SK-N-SH (cell line): ENCODE data around the gene AXIN2. TPM values are rescaled to one million over a fixed set of nuclear protein-coding genes. Genes with fewer than 3 reads are reported as not detected.

ENCODE experiments used
- CTCF ChIA-PET: fragments of 300-600, 350-600 bp; formaldehyde crosslinking; extraction: SDS; loops from one replicate; lab custom pipeline; 2021; lab: Yijun Ruan, JAX
- POLR2A ChIA-PET: fragments of 350-600 bp; sonication (Branson Sonifier 250); formaldehyde crosslinking; extraction: SDS; loops from one replicate; lab custom pipeline; 2020; ENCODE audit warnings: antibody characterized with exemption, inconsistent platforms; lab: Yijun Ruan, JAX
- DNase-seq: peaks from one replicate; pipeline ENCODE4 v3.0.0; 2012
- H2AFZ ChIP-seq: fragments of 200-600 bp; sonication (generic); 2 replicates; pipeline ENCODE4 v1.8.1; 2016; ENCODE audit warnings: antibody characterized with exemption, mild to moderate bottlenecking, low read depth
- H3F3A ChIP-seq: fragments of 200-600 bp; sonication (generic); replicated peaks from 2 replicates; pipeline ENCODE3; 2016; ENCODE audit warnings: antibody characterized with exemption, mild to moderate bottlenecking; ENCODE audit not compliant: insufficient read depth
- H3K27ac ChIP-seq, 2 experiments: fragments of 200-500 bp in 1 of 2; fragments of 200-600 bp in 1 of 2; sonication (Bioruptor generic) in 1 of 2; sonication (generic), shearing (Covaris generic) in 1 of 2; 2 replicates each; pipeline versions ENCODE4 v1.5.1 to v1.6.1; 2014 to 2016; ENCODE audit warnings: low read depth in 2 of 2, inconsistent platforms in 1 of 2, low read length in 1 of 2, mild to moderate bottlenecking in 1 of 2, mixed read lengths in 1 of 2
- H3K27me3 ChIP-seq: fragments of 200-600 bp; sonication (generic), shearing (Covaris generic); 2 replicates; pipeline ENCODE4 v1.6.1; 2016; ENCODE audit warnings: mixed run types; ENCODE audit not compliant: insufficient read depth
- H3K36me3 ChIP-seq, 2 experiments: fragments of 200-500 bp in 1 of 2; fragments of 200-600 bp in 1 of 2; sonication (Bioruptor generic) in 1 of 2; sonication (generic) in 1 of 2; replicated peaks in 1 of 2; 2 replicates each; pipeline versions ENCODE3 to v1.5.1; 2014 to 2016; ENCODE audit warnings: low read length in 1 of 2, mild to moderate bottlenecking in 1 of 2; ENCODE audit not compliant: insufficient read depth in 2 of 2, control insufficient read depth in 1 of 2
- H3K4me1 ChIP-seq, 2 experiments: fragments of 200-500 bp in 1 of 2; fragments of 200-600 bp in 1 of 2; sonication (Bioruptor generic) in 1 of 2; sonication (generic), shearing (Covaris generic) in 1 of 2; 2 replicates each; pipeline versions ENCODE4 v1.5.1 to v1.6.1; 2014 to 2016; ENCODE audit warnings: low read depth in 1 of 2, low read length in 1 of 2, mixed run types in 1 of 2; ENCODE audit not compliant: insufficient read depth in 2 of 2, control insufficient read depth in 1 of 2
- H3K4me2 ChIP-seq: fragments of 200-600 bp; sonication (generic), shearing (Covaris generic); 2 replicates; pipeline ENCODE4 v1.6.1; 2017; ENCODE audit warnings: mixed run types
- H3K4me3 ChIP-seq, 2 experiments: fragments of 200-500 bp in 1 of 2; fragments of 200-600 bp in 1 of 2; sonication (Bioruptor generic) in 1 of 2; sonication (generic), shearing (Covaris generic) in 1 of 2; 2 replicates each; pipeline versions ENCODE4 v1.5.1 to v1.8.1; 2014 to 2016; ENCODE audit warnings: low read depth in 2 of 2, inconsistent platforms in 1 of 2, low read length in 1 of 2, mild to moderate bottlenecking in 1 of 2, mixed read lengths in 1 of 2, moderate library complexity in 1 of 2
- H3K79me2 ChIP-seq: fragments of 200-600 bp; sonication (generic); 2 replicates; pipeline ENCODE4 v1.8.1; 2017; ENCODE audit warnings: mild to moderate bottlenecking; ENCODE audit not compliant: insufficient read depth
- H3K9ac ChIP-seq: fragments of 200-600 bp; sonication (generic); 2 replicates; pipeline ENCODE4 v1.6.1; 2017; ENCODE audit warnings: mixed run types
- H3K9me2 ChIP-seq: fragments of 200-600 bp; sonication (generic); 2 replicates; pipeline ENCODE4 v1.6.1; 2017; ENCODE audit warnings: mixed run types
- H3K9me3 ChIP-seq: fragments of 200-600 bp; sonication (generic); 2 replicates; pipeline ENCODE4 v1.6.1; 2017; ENCODE audit warnings: mixed run types, mild to moderate bottlenecking, moderate library complexity
- H4K20me1 ChIP-seq: fragments of 200-600 bp; sonication (generic); 2 replicates; pipeline ENCODE4 v1.6.1; 2017; ENCODE audit warnings: mild to moderate bottlenecking, mixed run types; ENCODE audit not compliant: insufficient read depth
- CHD2 ChIP-seq: fragments of 150-350 bp; IDR thresholded peaks from 2 replicates; pipeline ENCODE4 v1.6.1; 2018; ENCODE audit warnings: low read length; ENCODE audit not compliant: partially characterized antibody
- FOSL2 ChIP-seq: IDR thresholded peaks from 2 replicates; pipeline ENCODE4 v1.4.0; 2012; ENCODE audit warnings: low read depth, mild to moderate bottlenecking, moderate library complexity, borderline replicate concordance
- GABPA ChIP-seq: IDR thresholded peaks from 2 replicates; pipeline ENCODE4 v1.4.0; 2012; ENCODE audit warnings: low read depth, mild to moderate bottlenecking
- JUND ChIP-seq: IDR thresholded peaks from 2 replicates; pipeline ENCODE4 v1.4.0; 2012
- MEF2A ChIP-seq: IDR thresholded peaks from 2 replicates; pipeline ENCODE4 v1.4.0; 2012; ENCODE audit warnings: low read depth, borderline replicate concordance
- POLR2AphosphoS5 ChIP-seq: IDR thresholded peaks from 2 replicates; pipeline ENCODE4 v1.6.1; 2012; ENCODE audit warnings: low read depth, low read length
- RCOR1 ChIP-seq: fragments of 150-350 bp; IDR thresholded peaks from 2 replicates; pipeline ENCODE4 v1.6.1; 2017; ENCODE audit warnings: antibody characterized with exemption, low read length
- RXRA ChIP-seq: IDR thresholded peaks from 2 replicates; pipeline ENCODE4 v1.4.0; 2012; ENCODE audit warnings: low read depth, mild to moderate bottlenecking, borderline replicate concordance
- SIN3A ChIP-seq: IDR thresholded peaks from 2 replicates; pipeline ENCODE4 v1.6.1; 2012; ENCODE audit warnings: low read depth, mild to moderate bottlenecking, low read length, moderate library complexity, borderline replicate concordance
- TEAD4 ChIP-seq: IDR thresholded peaks from 2 replicates; pipeline ENCODE4 v1.4.0; 2012; ENCODE audit warnings: mild to moderate bottlenecking, borderline replicate concordance; ENCODE audit not compliant: insufficient read depth
- WGBS: methylation state at CpG from one replicate; pipeline ENCODE4 v1.1.6; 2017; ENCODE audit warnings: low lambda C conversion rate; 5-methylcytosine and 5-hydroxymethylcytosine counted together
- polyA plus RNA-seq, 3 experiments: library from polyadenylated mRNA; depleted of rRNA; stranded (reverse); fragments of >200 nt; gene quantifications; 2 replicates each; pipeline ENCODE4 v1.2.3, GENCODE V29; 2012
- TF ChIP-seq, protein P1 (sequence below): fragments of 150-350 bp; IDR thresholded peaks from 2 replicates; pipeline ENCODE4 v1.6.1; 2016; ENCODE audit warnings: mild to moderate bottlenecking, low read depth, low read length
- TF ChIP-seq, protein P2 (sequence below): IDR thresholded peaks from 2 replicates; pipeline ENCODE4 v1.4.0; 2012; ENCODE audit warnings: low read depth, borderline replicate concordance
- TF ChIP-seq, protein P3 (sequence below): IDR thresholded peaks from 2 replicates; pipeline ENCODE4 v1.4.0; 2012; ENCODE audit warnings: low read depth, borderline replicate concordance
- TF ChIP-seq, protein P4 (sequence below): IDR thresholded peaks from 2 replicates; pipeline ENCODE4 v1.6.1; 2012; ENCODE audit warnings: mild to moderate bottlenecking, low read depth, low read length, moderate library complexity
- TF ChIP-seq, protein P5 (sequence below): fragments of 200-600 bp; sonication (generic); IDR thresholded peaks from 2 replicates; pipeline ENCODE4 v1.6.1; 2017; ENCODE audit warnings: antibody characterized with exemption, mild to moderate bottlenecking, moderate library complexity

Gene AXIN2
- polyA plus RNA-seq, 1 of the 3 experiments (the other 2 are of a cell fraction) = 8.3 TPM

DNA sequence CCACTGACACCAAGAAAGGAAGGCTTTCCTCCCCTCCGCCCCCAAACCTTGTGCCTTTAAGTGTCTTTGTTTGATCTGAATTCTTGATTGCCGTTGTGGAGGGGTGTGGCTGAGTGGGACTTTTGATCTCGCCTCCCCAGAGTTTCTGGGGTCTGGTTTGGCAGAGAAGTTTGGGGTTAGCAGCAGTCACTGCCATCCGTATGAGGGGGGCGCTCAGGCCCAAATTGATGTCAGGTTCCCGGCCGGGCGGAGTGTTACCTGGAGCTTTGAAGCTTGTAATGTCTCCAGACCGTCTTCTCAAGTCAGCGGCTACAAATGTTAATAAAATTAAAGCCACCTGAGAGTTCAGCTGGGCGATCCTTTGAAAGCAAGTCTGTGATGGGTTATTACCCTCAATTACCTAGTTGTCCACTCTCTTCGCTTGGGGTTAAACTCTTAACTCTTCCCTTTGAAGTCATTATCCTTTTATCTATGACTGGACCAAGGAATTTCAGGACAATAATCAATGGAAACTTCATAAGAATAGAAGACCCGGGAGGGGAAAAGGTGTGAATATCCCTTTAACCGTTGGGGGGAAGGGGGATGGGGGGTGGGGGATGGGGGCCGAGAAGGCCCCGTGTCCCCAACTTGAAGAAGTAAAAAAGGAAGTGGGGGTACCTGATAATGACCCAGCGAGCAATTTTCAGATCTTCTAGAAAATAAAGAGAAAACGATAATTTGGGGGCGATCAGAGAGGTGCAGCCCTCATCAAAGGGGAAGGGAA is 31.8 kb upstream of the AXIN2 start:
- H3F3A ChIP-seq = no peaks in the 10 kb centered on the region
- H3K27me3 ChIP-seq = no peaks in the 10 kb centered on the region
- CTCF ChIA-PET = interaction anchor here (1.1 kb wide), 1 partner anchor 14 kb away, joined by 4 read pairs; no protein-coding TSS in a partner anchor
- H3K4me1 ChIP-seq = peaks cover 0 to 4% of the 10 kb centered on the region in 2 experiments; a peak in 1 of 4 replicates
- DNase-seq = no peak
- H3K9me2 ChIP-seq = no peaks in the 10 kb centered on the region
- no peak overlapping the region for H3K27ac ChIP-seq
- H2AFZ ChIP-seq = no peak overlapping the region
- H3K9me3 ChIP-seq = no peaks in the 10 kb centered on the region
- TF ChIP-seq, protein P1, sequence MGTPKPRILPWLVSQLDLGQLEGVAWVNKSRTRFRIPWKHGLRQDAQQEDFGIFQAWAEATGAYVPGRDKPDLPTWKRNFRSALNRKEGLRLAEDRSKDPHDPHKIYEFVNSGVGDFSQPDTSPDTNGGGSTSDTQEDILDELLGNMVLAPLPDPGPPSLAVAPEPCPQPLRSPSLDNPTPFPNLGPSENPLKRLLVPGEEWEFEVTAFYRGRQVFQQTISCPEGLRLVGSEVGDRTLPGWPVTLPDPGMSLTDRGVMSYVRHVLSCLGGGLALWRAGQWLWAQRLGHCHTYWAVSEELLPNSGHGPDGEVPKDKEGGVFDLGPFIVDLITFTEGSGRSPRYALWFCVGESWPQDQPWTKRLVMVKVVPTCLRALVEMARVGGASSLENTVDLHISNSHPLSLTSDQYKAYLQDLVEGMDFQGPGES = no peak
- TF ChIP-seq SIN3A = no peak
- TF ChIP-seq CHD2 = no peak
- TF ChIP-seq, protein P2, sequence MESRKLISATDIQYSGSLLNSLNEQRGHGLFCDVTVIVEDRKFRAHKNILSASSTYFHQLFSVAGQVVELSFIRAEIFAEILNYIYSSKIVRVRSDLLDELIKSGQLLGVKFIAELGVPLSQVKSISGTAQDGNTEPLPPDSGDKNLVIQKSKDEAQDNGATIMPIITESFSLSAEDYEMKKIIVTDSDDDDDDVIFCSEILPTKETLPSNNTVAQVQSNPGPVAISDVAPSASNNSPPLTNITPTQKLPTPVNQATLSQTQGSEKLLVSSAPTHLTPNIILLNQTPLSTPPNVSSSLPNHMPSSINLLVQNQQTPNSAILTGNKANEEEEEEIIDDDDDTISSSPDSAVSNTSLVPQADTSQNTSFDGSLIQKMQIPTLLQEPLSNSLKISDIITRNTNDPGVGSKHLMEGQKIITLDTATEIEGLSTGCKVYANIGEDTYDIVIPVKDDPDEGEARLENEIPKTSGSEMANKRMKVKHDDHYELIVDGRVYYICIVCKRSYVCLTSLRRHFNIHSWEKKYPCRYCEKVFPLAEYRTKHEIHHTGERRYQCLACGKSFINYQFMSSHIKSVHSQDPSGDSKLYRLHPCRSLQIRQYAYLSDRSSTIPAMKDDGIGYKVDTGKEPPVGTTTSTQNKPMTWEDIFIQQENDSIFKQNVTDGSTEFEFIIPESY = no peak
- no peak for TF ChIP-seq GABPA
- TF ChIP-seq MEF2A = no peak
- TF ChIP-seq FOSL2 = no peak
- TF ChIP-seq, protein P3, sequence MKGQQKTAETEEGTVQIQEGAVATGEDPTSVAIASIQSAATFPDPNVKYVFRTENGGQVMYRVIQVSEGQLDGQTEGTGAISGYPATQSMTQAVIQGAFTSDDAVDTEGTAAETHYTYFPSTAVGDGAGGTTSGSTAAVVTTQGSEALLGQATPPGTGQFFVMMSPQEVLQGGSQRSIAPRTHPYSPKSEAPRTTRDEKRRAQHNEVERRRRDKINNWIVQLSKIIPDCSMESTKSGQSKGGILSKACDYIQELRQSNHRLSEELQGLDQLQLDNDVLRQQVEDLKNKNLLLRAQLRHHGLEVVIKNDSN = no peak
- H3K4me2 ChIP-seq = no peak overlapping the region
- 87% methylated on average over 19 of the region's 19 CpGs for WGBS
- H3K4me3 ChIP-seq = no peak overlapping the region
- no peaks in the 10 kb centered on the region for H3K36me3 ChIP-seq
- POLR2A ChIA-PET = no interaction called here
- no peaks in the 10 kb centered on the region for H4K20me1 ChIP-seq
- H3K79me2 ChIP-seq = no peaks in the 10 kb centered on the region
- H3K9ac ChIP-seq = no peak overlapping the region

DNA sequence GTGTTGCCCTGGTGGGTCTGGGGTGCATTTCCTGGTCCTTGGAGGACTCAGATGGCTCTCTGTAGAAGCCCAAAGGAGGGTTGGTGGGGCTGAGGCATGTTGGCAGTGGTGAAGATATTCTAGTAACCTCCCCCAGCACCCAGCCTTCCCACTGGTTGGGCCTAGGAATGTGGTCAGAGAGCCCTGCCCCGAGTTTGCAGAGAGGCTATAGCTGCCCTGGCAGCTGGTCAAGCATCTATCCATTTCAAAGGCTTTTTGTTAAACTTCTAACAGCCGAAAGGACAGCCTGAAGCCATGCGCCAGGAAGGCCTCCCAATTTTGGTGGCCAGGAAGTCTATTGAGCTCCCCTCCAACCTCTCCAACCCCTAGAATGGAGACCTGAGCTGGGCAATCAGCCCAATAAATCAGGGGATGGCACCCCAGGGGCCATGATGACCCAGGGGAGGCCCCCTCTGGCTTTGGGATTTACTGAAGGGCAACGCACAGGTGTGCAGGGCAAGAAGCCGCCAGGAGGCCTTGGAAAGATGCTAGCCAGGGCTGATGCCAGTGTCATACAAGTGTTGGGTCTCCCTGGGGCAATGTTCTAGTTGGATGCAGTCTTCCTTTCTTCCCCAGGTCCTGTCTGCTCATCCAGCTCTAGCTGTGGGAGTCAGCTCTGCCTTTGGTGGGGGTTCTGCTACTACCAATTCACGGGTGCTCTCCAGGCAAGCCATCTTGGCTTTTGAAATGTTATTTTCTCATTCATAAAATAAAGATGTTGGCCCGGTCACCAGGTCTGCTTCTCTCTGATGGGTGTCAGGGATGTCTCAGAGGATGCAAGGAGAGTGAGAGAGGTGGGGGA is 30.9 kb upstream of the AXIN2 start:
- POLR2A ChIA-PET = no interaction called here
- TF ChIP-seq, protein P4, sequence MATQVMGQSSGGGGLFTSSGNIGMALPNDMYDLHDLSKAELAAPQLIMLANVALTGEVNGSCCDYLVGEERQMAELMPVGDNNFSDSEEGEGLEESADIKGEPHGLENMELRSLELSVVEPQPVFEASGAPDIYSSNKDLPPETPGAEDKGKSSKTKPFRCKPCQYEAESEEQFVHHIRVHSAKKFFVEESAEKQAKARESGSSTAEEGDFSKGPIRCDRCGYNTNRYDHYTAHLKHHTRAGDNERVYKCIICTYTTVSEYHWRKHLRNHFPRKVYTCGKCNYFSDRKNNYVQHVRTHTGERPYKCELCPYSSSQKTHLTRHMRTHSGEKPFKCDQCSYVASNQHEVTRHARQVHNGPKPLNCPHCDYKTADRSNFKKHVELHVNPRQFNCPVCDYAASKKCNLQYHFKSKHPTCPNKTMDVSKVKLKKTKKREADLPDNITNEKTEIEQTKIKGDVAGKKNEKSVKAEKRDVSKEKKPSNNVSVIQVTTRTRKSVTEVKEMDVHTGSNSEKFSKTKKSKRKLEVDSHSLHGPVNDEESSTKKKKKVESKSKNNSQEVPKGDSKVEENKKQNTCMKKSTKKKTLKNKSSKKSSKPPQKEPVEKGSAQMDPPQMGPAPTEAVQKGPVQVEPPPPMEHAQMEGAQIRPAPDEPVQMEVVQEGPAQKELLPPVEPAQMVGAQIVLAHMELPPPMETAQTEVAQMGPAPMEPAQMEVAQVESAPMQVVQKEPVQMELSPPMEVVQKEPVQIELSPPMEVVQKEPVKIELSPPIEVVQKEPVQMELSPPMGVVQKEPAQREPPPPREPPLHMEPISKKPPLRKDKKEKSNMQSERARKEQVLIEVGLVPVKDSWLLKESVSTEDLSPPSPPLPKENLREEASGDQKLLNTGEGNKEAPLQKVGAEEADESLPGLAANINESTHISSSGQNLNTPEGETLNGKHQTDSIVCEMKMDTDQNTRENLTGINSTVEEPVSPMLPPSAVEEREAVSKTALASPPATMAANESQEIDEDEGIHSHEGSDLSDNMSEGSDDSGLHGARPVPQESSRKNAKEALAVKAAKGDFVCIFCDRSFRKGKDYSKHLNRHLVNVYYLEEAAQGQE = no peak
- TF ChIP-seq TEAD4 (no peak), FOSL2 (no peak), JUND (no peak), RXRA (no peak), RCOR1 (no peak), POLR2AphosphoS5 (no peak)
- TF ChIP-seq, protein P5, sequence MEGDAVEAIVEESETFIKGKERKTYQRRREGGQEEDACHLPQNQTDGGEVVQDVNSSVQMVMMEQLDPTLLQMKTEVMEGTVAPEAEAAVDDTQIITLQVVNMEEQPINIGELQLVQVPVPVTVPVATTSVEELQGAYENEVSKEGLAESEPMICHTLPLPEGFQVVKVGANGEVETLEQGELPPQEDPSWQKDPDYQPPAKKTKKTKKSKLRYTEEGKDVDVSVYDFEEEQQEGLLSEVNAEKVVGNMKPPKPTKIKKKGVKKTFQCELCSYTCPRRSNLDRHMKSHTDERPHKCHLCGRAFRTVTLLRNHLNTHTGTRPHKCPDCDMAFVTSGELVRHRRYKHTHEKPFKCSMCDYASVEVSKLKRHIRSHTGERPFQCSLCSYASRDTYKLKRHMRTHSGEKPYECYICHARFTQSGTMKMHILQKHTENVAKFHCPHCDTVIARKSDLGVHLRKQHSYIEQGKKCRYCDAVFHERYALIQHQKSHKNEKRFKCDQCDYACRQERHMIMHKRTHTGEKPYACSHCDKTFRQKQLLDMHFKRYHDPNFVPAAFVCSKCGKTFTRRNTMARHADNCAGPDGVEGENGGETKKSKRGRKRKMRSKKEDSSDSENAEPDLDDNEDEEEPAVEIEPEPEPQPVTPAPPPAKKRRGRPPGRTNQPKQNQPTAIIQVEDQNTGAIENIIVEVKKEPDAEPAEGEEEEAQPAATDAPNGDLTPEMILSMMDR = no peak

More for the DNA sequence above, 30.9 kb upstream of the AXIN2 start:
- no peaks in the 10 kb centered on the region for H3K9me2 ChIP-seq
- CTCF ChIA-PET = no interaction called here
- H3F3A ChIP-seq = no peaks in the 10 kb centered on the region
- H3K27me3 ChIP-seq = no peaks in the 10 kb centered on the region
- H3K36me3 ChIP-seq = no peaks in the 10 kb centered on the region
- H3K9ac ChIP-seq = no peak overlapping the region
- no peak overlapping the region for H3K4me2 ChIP-seq
- H3K9me3 ChIP-seq = no peaks in the 10 kb centered on the region
- H3K79me2 ChIP-seq = no peaks in the 10 kb centered on the region
- H3K4me3 ChIP-seq = no peak overlapping the region
- peaks cover 0 to 4% of the 10 kb centered on the region in 2 experiments; a peak in 1 of 4 replicates for H3K4me1 ChIP-seq
- 80% methylated on average over 7 of the region's 7 CpGs for WGBS
- no peaks in the 10 kb centered on the region for H4K20me1 ChIP-seq
- H2AFZ ChIP-seq = no peak overlapping the region
- no peak overlapping the region for H3K27ac ChIP-seq
- no peak for DNase-seq
